H7 (cell line): Measurements from ENCODE around the gene NLRC3. TPM values are rescaled to one million over a fixed set of nuclear protein-coding genes. Genes with fewer than 3 reads are reported as not detected.
"Not testable (repeated sequence)": the region's sequence is repeated elsewhere in the genome, so short reads cannot be mapped to it uniquely, and the experiment has no call there.

ENCODE experiments used
- DNase-seq: peaks from one replicate; pipeline ENCODE4 v3.0.0; 2012
- H3K27me3 ChIP-seq: 2 replicates; pipeline ENCODE4 v1.6.0; 2011; ENCODE audit warnings: mild to moderate bottlenecking, low read length; ENCODE audit not compliant: control insufficient read depth, insufficient read depth
- H3K36me3 ChIP-seq: replicated peaks from 2 replicates; pipeline ENCODE4 v1.5.1; 2011; ENCODE audit warnings: low read length; ENCODE audit not compliant: control insufficient read depth, insufficient read depth
- H3K4me3 ChIP-seq: 2 replicates; pipeline ENCODE4 v1.5.1; 2011; ENCODE audit warnings: low read depth, mild to moderate bottlenecking, control low read depth, low read length, moderate library complexity; ENCODE audit not compliant: insufficient read depth
- total RNA-seq: library from RNA; depleted of rRNA; stranded (reverse); fragments of >200 nt; shearing (Covaris generic); gene quantifications from 2 replicates; pipeline ENCODE4 v1.2.3, GENCODE V29; 2014; rRNA removed

The NLRC3 gene, protein sequence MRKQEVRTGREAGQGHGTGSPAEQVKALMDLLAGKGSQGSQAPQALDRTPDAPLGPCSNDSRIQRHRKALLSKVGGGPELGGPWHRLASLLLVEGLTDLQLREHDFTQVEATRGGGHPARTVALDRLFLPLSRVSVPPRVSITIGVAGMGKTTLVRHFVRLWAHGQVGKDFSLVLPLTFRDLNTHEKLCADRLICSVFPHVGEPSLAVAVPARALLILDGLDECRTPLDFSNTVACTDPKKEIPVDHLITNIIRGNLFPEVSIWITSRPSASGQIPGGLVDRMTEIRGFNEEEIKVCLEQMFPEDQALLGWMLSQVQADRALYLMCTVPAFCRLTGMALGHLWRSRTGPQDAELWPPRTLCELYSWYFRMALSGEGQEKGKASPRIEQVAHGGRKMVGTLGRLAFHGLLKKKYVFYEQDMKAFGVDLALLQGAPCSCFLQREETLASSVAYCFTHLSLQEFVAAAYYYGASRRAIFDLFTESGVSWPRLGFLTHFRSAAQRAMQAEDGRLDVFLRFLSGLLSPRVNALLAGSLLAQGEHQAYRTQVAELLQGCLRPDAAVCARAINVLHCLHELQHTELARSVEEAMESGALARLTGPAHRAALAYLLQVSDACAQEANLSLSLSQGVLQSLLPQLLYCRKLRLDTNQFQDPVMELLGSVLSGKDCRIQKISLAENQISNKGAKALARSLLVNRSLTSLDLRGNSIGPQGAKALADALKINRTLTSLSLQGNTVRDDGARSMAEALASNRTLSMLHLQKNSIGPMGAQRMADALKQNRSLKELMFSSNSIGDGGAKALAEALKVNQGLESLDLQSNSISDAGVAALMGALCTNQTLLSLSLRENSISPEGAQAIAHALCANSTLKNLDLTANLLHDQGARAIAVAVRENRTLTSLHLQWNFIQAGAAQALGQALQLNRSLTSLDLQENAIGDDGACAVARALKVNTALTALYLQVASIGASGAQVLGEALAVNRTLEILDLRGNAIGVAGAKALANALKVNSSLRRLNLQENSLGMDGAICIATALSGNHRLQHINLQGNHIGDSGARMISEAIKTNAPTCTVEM
- 0.03 and 0.11 TPM in 2 replicates for total RNA-seq

DNA sequence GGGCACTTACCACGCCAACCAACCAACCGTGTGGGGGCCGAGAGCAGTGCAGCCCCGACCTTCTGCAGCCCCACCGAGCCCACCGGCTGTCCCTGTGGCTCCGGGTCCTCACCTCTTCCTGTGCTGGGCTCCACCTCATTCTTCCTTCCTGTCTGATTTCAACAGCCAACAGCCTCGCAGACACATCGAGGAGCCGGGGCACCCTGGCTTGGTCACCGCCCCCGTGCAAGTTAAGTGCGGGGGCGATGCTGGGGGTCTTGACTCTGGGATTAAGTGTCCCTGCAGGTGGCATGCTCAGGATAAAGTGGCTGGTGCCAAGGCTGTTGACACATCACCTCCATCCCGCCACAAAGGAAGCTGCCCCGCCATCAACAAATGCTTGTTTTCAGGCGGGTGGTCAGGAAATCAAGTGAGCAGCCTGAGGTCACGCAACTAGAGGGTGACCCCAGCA, at the start of gene NLRC3:
Gene NLRC3 (minus strand): TSS at position 102 of the 451 bp plus-strand sequence. CDS start 12,367 bp downstream, outside the sequence.
- peak; percentile 61 for DNase-seq
- Histone ChIP-seq H3K27me3 (no peaks in the 10 kb centered on the region), H3K4me3 (no peak within 1 kb of the TSS), H3K36me3 (no peaks in the 10 kb centered on the region; the same call in 1 of the 2 replicates)

DNA sequence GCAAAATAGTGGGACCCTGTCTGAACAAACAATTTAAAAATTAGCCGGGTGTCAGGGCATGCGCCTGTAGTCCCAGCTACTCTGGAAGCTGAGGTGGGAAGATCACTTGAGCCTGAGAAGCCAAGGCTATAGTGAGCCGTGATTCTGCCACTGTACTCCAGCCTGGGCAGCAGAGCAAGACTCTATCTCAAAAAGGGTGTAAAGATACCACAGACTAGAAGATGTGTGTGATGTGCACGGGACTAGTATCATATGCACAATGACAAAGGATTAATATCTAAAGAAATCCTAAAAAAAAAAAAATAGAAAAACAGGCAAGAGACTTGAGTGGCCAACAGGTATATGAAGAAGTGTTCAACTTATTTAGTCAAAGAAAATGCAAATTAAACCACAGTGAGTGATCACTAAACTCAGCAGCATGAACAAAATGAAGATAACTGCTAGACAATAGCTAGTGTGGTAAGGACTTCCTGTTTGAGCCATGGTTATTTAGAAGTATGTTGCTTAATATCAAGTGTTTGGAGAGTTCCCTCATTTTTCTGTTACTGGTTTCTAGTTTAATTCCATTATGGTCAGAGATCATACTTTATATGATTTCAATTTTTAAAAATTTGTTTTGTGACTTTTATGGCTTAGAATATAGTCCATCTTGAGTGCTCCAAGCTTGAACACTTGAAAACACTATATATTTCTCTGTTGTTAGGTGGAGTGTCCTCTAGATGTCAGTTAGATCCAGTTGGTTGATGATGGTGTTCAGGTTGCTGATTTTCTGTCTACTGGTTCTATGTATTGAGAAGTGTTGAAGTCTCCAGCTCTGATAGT, 48.9 kb upstream of the NLRC3 start:
- H3K27me3 ChIP-seq, result no peaks in the 10 kb centered on the region
- no peaks in the 10 kb centered on the region for H3K36me3 ChIP-seq
- H3K4me3 ChIP-seq, result no peak overlapping the region
- no peak for DNase-seq

DNA sequence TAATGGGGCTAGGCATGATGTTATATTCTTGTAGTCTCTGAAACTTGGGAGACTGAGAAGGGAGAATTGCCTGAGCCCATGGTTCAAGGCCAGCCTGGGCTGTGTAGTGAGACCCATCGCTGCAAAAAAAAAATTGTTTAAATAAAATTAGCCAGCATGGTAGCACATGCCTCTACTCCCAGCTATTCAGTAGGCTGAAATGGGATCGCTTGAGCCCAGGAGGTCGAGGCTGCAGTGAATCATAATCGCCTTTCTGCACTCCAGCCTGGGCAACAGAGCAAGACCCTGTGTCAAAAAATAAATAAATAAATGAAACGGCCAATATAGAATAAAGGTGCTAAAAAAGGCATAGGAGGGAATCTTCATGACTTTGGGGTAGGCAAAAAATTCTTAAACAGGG, 48.1 kb upstream of the NLRC3 start:
- Histone ChIP-seq H3K4me3 (no peak overlapping the region), H3K36me3 (no peaks in the 10 kb centered on the region), H3K27me3 (no peaks in the 10 kb centered on the region)
- DNase-seq, result no peak

GRCh38 chr16:3623642-3624041, 46.4 kb upstream of the NLRC3 start:
- no peaks in the 10 kb centered on the region for H3K27me3 ChIP-seq
- H3K36me3 ChIP-seq, result no peaks in the 10 kb centered on the region
- no peak overlapping the region for H3K4me3 ChIP-seq
- no peak for DNase-seq

DNA sequence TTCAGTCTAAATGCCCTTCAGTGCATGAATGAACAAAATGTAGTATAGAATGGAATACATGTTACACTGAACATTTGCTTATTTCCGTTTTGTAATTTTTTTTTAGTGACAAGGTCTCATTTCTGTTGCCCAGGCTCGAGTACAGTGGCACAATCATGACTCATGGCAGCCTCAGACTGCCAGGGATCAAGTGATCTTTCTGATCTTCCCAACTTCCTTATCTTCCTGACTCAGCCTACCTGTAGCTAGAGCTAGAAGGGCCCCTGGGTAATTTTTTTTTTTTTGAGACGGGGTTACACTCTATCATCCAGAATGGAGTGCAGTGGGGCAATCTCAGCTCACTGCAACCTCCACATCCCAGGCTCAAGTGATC, 41.6 kb upstream of the NLRC3 start:
- DNase-seq, result no peak

DNA sequence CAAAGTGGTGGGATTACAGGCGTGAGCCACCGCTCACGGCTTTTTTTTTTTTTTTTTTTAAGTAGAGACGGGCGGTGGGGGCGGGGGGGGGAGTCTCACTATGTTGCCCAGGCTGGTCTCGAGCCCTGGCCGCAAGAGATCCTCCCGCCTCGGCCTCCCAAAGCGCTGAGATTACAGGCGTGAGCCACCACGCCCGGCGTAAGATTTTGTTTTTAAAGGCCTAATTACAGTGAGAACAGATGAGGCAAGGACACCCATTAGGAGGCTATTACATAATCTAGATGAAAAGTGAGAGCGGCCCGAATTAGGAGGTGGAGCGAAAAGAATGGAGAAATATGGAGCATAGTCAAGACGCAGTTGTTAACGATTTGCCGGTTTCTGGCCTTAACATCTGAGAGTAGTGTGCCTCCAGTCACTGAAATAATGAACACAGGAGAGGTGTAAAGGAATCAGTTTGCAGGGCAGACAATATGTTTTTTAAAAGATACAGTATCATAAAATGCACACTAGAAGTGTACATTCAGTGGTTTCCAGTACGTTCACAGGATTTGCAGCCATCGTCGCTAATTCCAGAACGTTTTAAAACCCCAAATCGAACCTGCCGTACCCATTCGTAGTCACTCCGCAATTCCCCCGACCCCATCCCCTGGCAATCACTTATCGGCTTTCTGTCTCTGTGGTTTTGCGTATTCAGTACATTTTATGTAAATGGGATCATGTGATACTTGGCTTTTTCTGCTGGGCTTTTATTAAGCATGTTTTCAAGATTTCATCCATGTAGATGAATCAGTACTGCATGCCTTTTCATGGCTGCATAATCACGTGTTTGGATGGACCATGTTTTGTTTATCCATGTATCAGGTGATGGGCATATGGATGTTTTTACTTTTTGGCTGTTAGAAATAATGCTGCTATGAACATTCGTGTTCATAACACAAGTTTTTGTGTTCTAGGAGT, 35.6 kb upstream of the NLRC3 start:
- H3K4me3 ChIP-seq, result peak overlapping the region; percentile 85

More for the DNA sequence above, 41.6 kb upstream of the NLRC3 start:
- Histone ChIP-seq H3K27me3 (no peaks in the 10 kb centered on the region), H3K36me3 (no peaks in the 10 kb centered on the region; the same call in 1 of the 2 replicates), H3K4me3 (no peak overlapping the region)

DNA sequence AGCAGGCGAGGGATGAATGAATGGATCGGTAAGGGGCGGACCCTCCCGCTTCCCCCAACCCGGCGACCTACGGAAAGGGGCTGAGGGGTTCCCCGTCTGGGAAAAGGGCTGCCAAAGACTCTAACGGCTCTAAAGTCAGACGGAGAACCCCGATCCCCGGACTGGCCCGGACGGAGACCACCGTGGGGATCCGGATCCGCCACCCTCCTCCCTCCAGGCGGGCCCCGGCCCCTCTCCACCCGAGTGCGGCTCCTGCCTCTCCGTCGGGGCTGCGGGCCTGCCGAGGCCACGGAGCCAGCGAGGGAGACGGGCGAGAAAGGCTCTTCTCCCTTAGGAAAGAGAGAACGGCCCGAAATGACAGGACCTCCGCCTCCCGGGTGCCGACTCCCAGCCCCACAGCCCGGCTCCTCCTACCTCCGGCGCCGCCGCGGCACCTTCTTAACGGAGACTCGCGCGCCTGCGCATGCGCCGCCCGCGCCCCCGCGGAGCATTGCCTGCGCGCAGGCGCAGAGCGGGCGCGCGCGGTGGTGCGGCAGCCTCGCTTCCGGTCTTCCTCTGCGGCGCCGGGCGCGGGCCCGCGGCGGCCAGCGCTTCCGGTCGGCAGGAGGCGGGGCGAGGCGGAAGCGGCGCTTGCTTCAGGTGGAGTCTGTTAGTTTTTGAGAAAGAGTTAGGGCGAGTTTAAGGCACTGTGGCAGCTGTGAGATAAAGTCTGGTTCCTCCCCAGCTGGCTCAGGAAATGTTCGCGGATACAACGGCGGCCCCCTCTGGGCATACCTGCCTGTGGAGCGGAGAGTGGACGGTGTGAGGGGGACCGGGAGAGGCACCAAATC, 34.2 kb upstream of the NLRC3 start, which contains the start of gene SLX4:
Gene SLX4 (minus strand): TSS at position 461 of the 830 bp plus-strand sequence. CDS start 2,642 bp downstream, outside the sequence.
- Histone ChIP-seq H3K27me3 (no peaks in the 10 kb centered on the region), H3K36me3 (no peaks in the 10 kb centered on the region; the same call in 1 of the 2 replicates), H3K4me3 (peak within 1 kb of the TSS; percentile 86)
- DNase-seq, result peak; percentile 100

More for the DNA sequence above, 35.6 kb upstream of the NLRC3 start:
- no peak for DNase-seq
- Histone ChIP-seq H3K36me3 (no peaks in the 10 kb centered on the region; the same call in 1 of the 2 replicates), H3K27me3 (no peaks in the 10 kb centered on the region)

GRCh38 chr16:3610698-3611145, 33.5 kb upstream of the NLRC3 start:
- no peaks in the 10 kb centered on the region for H3K27me3 ChIP-seq
- H3K36me3 ChIP-seq, result no peaks in the 10 kb centered on the region; the same call in 1 of the 2 replicates
- no peak for DNase-seq
- H3K4me3 ChIP-seq, result peak overlapping the region; percentile 86

DNA sequence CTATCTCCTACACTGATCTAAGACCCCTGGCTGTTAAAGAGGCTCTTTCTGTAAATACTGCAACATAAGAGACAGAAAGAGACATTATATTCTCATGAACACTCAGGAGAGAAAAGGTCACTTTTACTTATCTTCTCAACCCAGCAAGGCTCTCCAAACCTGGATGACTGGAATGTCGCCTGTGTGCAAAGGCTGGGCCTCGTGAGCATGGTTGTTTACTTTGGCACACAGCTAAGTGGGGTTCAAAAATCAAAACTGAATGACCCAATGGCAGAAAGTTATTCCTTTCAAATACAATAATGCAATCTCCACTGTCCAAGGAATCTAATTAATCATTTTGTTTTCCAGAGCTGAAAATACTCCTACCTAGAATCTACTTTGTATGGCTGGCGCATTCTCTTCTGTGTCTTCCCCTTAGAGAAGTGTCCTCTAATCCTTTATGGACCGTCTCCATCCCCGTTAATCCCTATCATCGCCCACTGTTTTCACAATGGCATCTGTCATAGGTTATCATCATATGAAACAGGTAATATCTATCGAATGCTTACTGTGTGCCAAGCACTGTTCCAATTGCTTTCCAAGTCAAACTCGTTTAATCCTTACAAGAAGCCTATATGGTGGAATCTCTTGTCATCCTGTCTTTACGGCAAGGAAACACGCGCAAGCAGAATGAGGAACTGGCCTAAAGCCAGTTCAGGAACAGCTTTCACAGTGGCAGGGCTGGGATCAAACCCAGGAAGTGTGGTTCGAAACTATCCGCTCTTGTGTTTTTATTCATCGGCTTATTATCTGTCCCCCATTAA, 32.9 kb upstream of the NLRC3 start:
- no peaks in the 10 kb centered on the region for H3K27me3 ChIP-seq
- no peaks in the 10 kb centered on the region; the same call in 1 of the 2 replicates for H3K36me3 ChIP-seq
- no peak for DNase-seq
- no peak overlapping the region; the same call in 1 of the 2 replicates for H3K4me3 ChIP-seq

- H3K4me3 ChIP-seq, H3K36me3 ChIP-seq, H3K27me3 ChIP-seq, DNase-seq: not testable (repeated sequence)
Observed at GRCh38 chr16:3608976-3609375, 31.8 kb upstream of the NLRC3 start.

GRCh38 chr16:3608069-3608468, 30.9 kb upstream of the NLRC3 start:
- DNase-seq, result no peak

More at GRCh38 chr16:3608069-3608468, 30.9 kb upstream of the NLRC3 start:
- no peak overlapping the region for H3K4me3 ChIP-seq
- no peaks in the 10 kb centered on the region; the same call in 1 of the 2 replicates for H3K36me3 ChIP-seq
- H3K27me3 ChIP-seq, result no peaks in the 10 kb centered on the region
